K562 (cell line): Measurements from ENCODE around the gene NAP1L4. TPM values are rescaled to one million over a fixed set of nuclear protein-coding genes. Genes with fewer than 3 reads are reported as not detected.

Experiments
- ATAC-seq: fragments of 200-7000 bp; cut with Tn5 transposase; 3 replicates; pipeline ENCODE4 v1.9.1; 2020; ENCODE audit warnings: moderate library complexity
- BruUV-seq: library from RNA; stranded (reverse); fragments of 400-500 nt; replicated peaks from 2 replicates; lab custom pipeline; 2021; lab: Mats Ljungman, UMichigan
- CTCF ChIA-PET: fragments of 300-600 bp; formaldehyde crosslinking; extraction: SDS; loops from one replicate; lab custom pipeline; 2021; ENCODE audit warnings: low intra/inter-chr PET ratio; lab: Yijun Ruan, JAX
- POLR2A ChIA-PET: fragments of 300-600, 350-650 bp; sonication (Branson Sonifier 250); formaldehyde crosslinking; extraction: SDS; loops from one replicate; lab custom pipeline; 2021; ENCODE audit warnings: antibody characterized with exemption, inconsistent platforms; lab: Yijun Ruan, JAX
- DNase-seq, 4 experiments: peaks; one replicate each; pipeline versions ENCODE4 v3.0.0 to v3.0.0-alpha.2; 2011 to 2018; ENCODE audit warnings: low spot score in 3 of 4, mixed read lengths in 3 of 4; ENCODE audit errors: extremely low read depth in 1 of 4
- FAIRE-seq: peaks from 2 replicates; lab custom pipeline; 2011; peaks lifted over from hg19 to GRCh38; lab: Jason Lieb, UNC
- H2AFZ ChIP-seq: 2 replicates; pipeline ENCODE4 v1.6.0; 2011; ENCODE audit warnings: low read depth, low read length, control low read depth, inconsistent platforms
- H3K27ac ChIP-seq: fragments of 200-600 bp; 3 replicates; pipeline ENCODE4 v1.8.0; 2011; ENCODE audit warnings: low read depth, mild to moderate bottlenecking, control low read depth, inconsistent platforms, low read length, moderate library complexity, mixed read lengths; ENCODE audit errors: extremely low read depth
- H3K27me3 ChIP-seq, 2 experiments: fragments of 300-600 bp in 1 of 2; 2 replicates in 1 of 2; 3 replicates in 1 of 2; pipeline versions ENCODE4 v1.6.0 to v1.8.0; 2011; ENCODE audit warnings: inconsistent platforms in 2 of 2, low read length in 2 of 2, mild to moderate bottlenecking in 1 of 2, mixed read lengths in 1 of 2, moderate library complexity in 1 of 2; ENCODE audit not compliant: control insufficient read depth in 2 of 2, insufficient read depth in 2 of 2
- H3K36me3 ChIP-seq: fragments of 300-600 bp; 3 replicates; pipeline ENCODE4 v1.8.0; 2011; ENCODE audit warnings: mild to moderate bottlenecking, low read length, inconsistent platforms; ENCODE audit not compliant: control insufficient read depth, insufficient read depth
- H3K4me1 ChIP-seq, 2 experiments: fragments of 200-600 bp in 1 of 2; replicated peaks in 1 of 2; 2 replicates in 1 of 2; 3 replicates in 1 of 2; pipeline versions ENCODE4 v1.5.1 to v1.8.0; 2011; ENCODE audit warnings: inconsistent platforms in 2 of 2, low read length in 2 of 2, mild to moderate bottlenecking in 1 of 2, mixed read lengths in 1 of 2, moderate library complexity in 1 of 2; ENCODE audit not compliant: control insufficient read depth in 2 of 2, insufficient read depth in 2 of 2
- H3K4me2 ChIP-seq: 2 replicates; pipeline ENCODE4 v1.6.1; 2011; ENCODE audit warnings: low read length, control low read depth, inconsistent platforms, mixed read lengths; ENCODE audit not compliant: insufficient read depth
- H3K4me3 ChIP-seq: fragments of 200-600 bp; sonication (generic), shearing (Covaris generic); 2 replicates; pipeline ENCODE4 v1.5.1; 2016; ENCODE audit warnings: control low read depth, inconsistent platforms
- H3K79me2 ChIP-seq: fragments of 200-600 bp; 3 replicates; pipeline ENCODE4 v1.8.0; 2011; ENCODE audit warnings: low read length, inconsistent platforms; ENCODE audit not compliant: control insufficient read depth, insufficient read depth
- H3K9ac ChIP-seq, 2 experiments: 2 replicates each; pipeline versions ENCODE4 v1.6.0 to v1.6.1; 2011; ENCODE audit warnings: low read depth in 2 of 2, low read length in 2 of 2, control low read depth in 1 of 2, inconsistent platforms in 1 of 2, mild to moderate bottlenecking in 1 of 2, mixed read lengths in 1 of 2; ENCODE audit not compliant: insufficient read depth in 1 of 2
- H3K9me1 ChIP-seq: one replicate; pipeline ENCODE4 v1.6.0; 2011; ENCODE audit warnings: inconsistent platforms, mild to moderate bottlenecking, low read length, moderate library complexity; ENCODE audit not compliant: control insufficient read depth, insufficient read depth
- H3K9me3 ChIP-seq: replicated peaks from 2 replicates; pipeline ENCODE4 v1.5.1; 2011; ENCODE audit warnings: low read depth, low read length, inconsistent platforms; ENCODE audit not compliant: control insufficient read depth, insufficient read depth
- H4K20me1 ChIP-seq: replicated peaks from 2 replicates; pipeline ENCODE4 v1.6.1; 2011; ENCODE audit warnings: low read length, inconsistent platforms, mixed read lengths; ENCODE audit not compliant: control insufficient read depth, insufficient read depth
- ELK1 ChIP-seq: sonication (generic); formaldehyde crosslinking; IDR thresholded peaks from 2 replicates; pipeline ENCODE4 v1.8.1; 2022; ENCODE audit warnings: missing genetic modification reagents
- FOXA3 ChIP-seq, 2 experiments: fragments of 450-650 bp in 1 of 2; sonication (generic) in 1 of 2; formaldehyde crosslinking; IDR thresholded peaks in 1 of 2; conservative IDR thresholded peaks in 1 of 2; 2 replicates each; pipeline versions ENCODE4 v1.4.0 to v1.8.0; 2020 to 2022; ENCODE audit warnings: mild to moderate bottlenecking in 2 of 2, missing genetic modification reagents in 1 of 2
- RCOR1 ChIP-seq, 2 experiments: IDR thresholded peaks; 2 replicates each; pipeline ENCODE4 v1.6.1; 2012; ENCODE audit warnings: low read depth in 2 of 2, low read length in 2 of 2, borderline replicate concordance in 1 of 2, improper control_type of control experiment in 1 of 2
- RNF219 ChIP-seq: fragments of 250-450 bp; sonication (Bioruptor Pico); IDR thresholded peaks from 2 replicates; pipeline ENCODE4 v1.5.0; 2022; ENCODE audit warnings: mild to moderate bottlenecking
- SIN3A ChIP-seq, 2 experiments: fragments of 150-350 bp in 1 of 2; IDR thresholded peaks; 2 replicates each; pipeline ENCODE4 v1.6.1; 2011 to 2016; ENCODE audit warnings: borderline replicate concordance in 2 of 2, low read depth in 2 of 2, low read length in 2 of 2, mild to moderate bottlenecking in 2 of 2, moderate library complexity in 2 of 2; ENCODE audit not compliant: control insufficient read depth in 1 of 2
- SREBF1 ChIP-seq: fragments of 150-350 bp; IDR thresholded peaks from 2 replicates; pipeline ENCODE4 v1.6.1; 2014; ENCODE audit warnings: antibody characterized with exemption, low read depth, low read length, borderline replicate concordance
- ZNF174 ChIP-seq: fragments of 250-450 bp; sonication (Bioruptor Pico); IDR thresholded peaks from 2 replicates; pipeline ENCODE4 v1.4.0; 2020; ENCODE audit warnings: mild to moderate bottlenecking
- ZNF212 ChIP-seq: fragments of 450-650 bp; formaldehyde crosslinking; IDR thresholded peaks from 2 replicates; pipeline ENCODE4 v1.4.0; 2020; ENCODE audit warnings: mild to moderate bottlenecking
- ZNF316 ChIP-seq: fragments of 450-650 bp; IDR thresholded peaks from 2 replicates; pipeline ENCODE4 v1.6.1; 2016
- WGBS: fragments of 100-300 bp; shearing (Covaris generic); methylation state at CpG from one replicate; pipeline ENCODE4 v1.1.6; 2016; ENCODE audit warnings: low coverage, mixed read lengths; ENCODE audit not compliant: insufficient coverage; ENCODE audit errors: missing lambda C conversion rate; 5-methylcytosine and 5-hydroxymethylcytosine counted together
- in situ Hi-C: fragments of 300-500 bp; cut with MboI; formaldehyde crosslinking; loops from 4 replicates; pipeline ENCODE4 v1.15.0; 2018; ENCODE audit warnings: inconsistent platforms, mixed read lengths
- intact Hi-C: fragments of 100-400 bp; cut with micrococcal nuclease; formaldehyde crosslinking; loops from 2 replicates; pipeline ENCODE4 v1.14.2; 2022
- polyA plus RNA-seq, 8 experiments: library from polyadenylated mRNA; depleted of rRNA in 4 of 8; stranded (reverse) in 5 of 8; unstranded in 3 of 8; fragments of >200 nt; fragmentation: Nextera tagmentation in 2 of 8; fragmentation: Illumina TruSeq in 1 of 8; extraction: Ambion mirVana in 2 of 8; extraction: Trizol in 1 of 8; gene quantifications; 2 replicates each; pipeline versions ENCODE4 v1.2.1 to v1.2.3, GENCODE V29; 2011 to 2014; ENCODE audit warnings: inconsistent platforms in 1 of 8, missing spikeins in 1 of 8
- total RNA-seq, 7 experiments: library from RNA; depleted of rRNA in 6 of 7; stranded (reverse); fragments of >200 nt in 6 of 7; fragmentation: Illumina TruSeq in 2 of 7; extraction: Trizol in 2 of 7; gene quantifications; 2 replicates each; pipeline versions ENCODE4 v1.2.1 to v1.2.3, GENCODE V29; 2011 to 2021; ENCODE audit warnings: low replicate concordance in 1 of 7
- TF ChIP-seq, protein P1 (sequence below): sonication (generic); formaldehyde crosslinking; IDR thresholded peaks from 2 replicates; pipeline ENCODE4 v1.8.1; 2023; ENCODE audit warnings: missing genetic modification reagents, mild to moderate bottlenecking, borderline replicate concordance
- TF ChIP-seq, protein P2 (sequence below): fragments of 450-650 bp; formaldehyde crosslinking; IDR thresholded peaks from 2 replicates; pipeline ENCODE4 v1.4.0; 2022; ENCODE audit warnings: mild to moderate bottlenecking, moderate library complexity

Gene NAP1L4
- total and polyA plus RNA-seq, 9 of the 15 experiments (the other 6 are each of a cell fraction or from before 2014, with no cell fraction given): 34.1 to 237 (median 179) TPM

DNA sequence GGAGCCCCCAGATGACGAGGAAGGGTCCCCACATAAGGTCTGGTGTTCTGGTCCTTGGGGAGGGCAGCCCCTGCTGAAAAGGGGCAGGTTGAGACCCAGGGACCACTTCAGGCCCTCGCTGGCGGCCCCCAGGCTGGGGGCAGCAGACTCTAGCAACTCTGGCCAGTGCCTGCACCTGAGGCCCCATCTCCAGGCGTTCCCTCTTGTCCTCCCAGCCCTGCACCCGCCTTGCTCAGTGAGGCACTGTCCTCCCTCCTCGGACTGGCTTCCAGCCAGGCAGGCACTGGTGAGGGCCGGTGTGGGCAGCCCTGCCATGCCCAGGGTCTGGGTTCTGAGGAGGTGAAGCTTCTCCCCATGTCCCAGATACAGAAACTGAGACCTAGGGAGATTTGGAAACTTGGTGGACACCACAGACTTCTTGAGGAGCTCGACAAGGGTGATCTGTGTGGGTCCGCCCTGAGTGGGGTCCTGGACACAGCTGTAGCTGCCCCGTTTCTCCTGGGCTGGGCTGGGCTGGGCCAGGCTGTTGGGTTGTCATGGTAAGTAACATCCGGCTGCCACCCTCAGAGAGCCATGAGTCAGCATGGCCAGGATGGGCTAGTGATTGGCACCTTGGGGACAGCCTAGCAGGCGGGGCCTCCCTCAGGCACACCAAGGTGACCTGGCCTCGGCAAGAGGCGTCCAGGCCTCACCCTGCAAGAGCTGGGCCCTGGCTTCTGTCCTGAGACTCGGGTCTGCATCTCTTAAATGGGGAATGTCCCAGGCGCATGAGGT lies 51.8 kb downstream of the NAP1L4 start:
- in situ Hi-C loops: no loop called here
- no peak overlapping the region for H3K9ac ChIP-seq
- no peak for FAIRE-seq
- H3K4me2 ChIP-seq: no peak overlapping the region
- ATAC-seq: no peak
- H3K79me2 ChIP-seq: no peaks in the 10 kb centered on the region
- H3K27me3 ChIP-seq: no peaks in the 10 kb centered on the region
- no TSS peak for BruUV-seq
- peaks cover 9% of the 10 kb centered on the region for H3K9me3 ChIP-seq
- H3K27ac ChIP-seq: no peak overlapping the region
- H3K4me1 ChIP-seq: peaks cover 0 to 30% of the 10 kb centered on the region in 2 experiments; a peak in 2 of 5 replicates
- intact Hi-C loops: no loop called here
- 82% methylated on average over 16 of the region's 16 CpGs for WGBS
- ChIA-PET POLR2A (interaction anchor here (0.6 to 4.4 kb wide), 5 partner anchors 11 to 266 kb away, joined by 3 to 33 read pairs (median 5); partner anchors contain the start of gene PHLDA2), CTCF (no interaction called here)
- no peak overlapping the region for H2AFZ ChIP-seq
- H3K36me3 ChIP-seq: peaks cover 21% of the 10 kb centered on the region; the same call in 2 of the 3 replicates
- no peak overlapping the region for H3K4me3 ChIP-seq
- H4K20me1 ChIP-seq: no peaks in the 10 kb centered on the region
- no peaks in the 10 kb centered on the region for H3K9me1 ChIP-seq
- no peak for DNase-seq
- TF ChIP-seq ELK1 (CRISPR knock-in tag) (no peak), SIN3A (IDR thresholded peaks at IDR 0.05; ENCODE audit: borderline replicate concordance in 2 of 2, control insufficient read depth in 1 of 2, low read depth in 2 of 2, low read length in 2 of 2) (no peak), ZNF212 (CRISPR knock-in tag) (no peak), FOXA3 (CRISPR knock-in tag; conservative IDR thresholded peaks at IDR 0.05 in 1 of 2, IDR thresholded peaks at IDR 0.05 in 1 of 2) (no peak), RNF219 (no peak), SREBF1 (no peak), ZNF316 (peak; percentile 35; the same call in 1 of the 2 replicates), ZNF174 (CRISPR knock-in tag) (no peak), RCOR1 (IDR thresholded peaks at IDR 0.05; ENCODE audit: borderline replicate concordance in 1 of 2, low read depth in 2 of 2, low read length in 2 of 2) (no peak)
- TF ChIP-seq, protein P1, sequence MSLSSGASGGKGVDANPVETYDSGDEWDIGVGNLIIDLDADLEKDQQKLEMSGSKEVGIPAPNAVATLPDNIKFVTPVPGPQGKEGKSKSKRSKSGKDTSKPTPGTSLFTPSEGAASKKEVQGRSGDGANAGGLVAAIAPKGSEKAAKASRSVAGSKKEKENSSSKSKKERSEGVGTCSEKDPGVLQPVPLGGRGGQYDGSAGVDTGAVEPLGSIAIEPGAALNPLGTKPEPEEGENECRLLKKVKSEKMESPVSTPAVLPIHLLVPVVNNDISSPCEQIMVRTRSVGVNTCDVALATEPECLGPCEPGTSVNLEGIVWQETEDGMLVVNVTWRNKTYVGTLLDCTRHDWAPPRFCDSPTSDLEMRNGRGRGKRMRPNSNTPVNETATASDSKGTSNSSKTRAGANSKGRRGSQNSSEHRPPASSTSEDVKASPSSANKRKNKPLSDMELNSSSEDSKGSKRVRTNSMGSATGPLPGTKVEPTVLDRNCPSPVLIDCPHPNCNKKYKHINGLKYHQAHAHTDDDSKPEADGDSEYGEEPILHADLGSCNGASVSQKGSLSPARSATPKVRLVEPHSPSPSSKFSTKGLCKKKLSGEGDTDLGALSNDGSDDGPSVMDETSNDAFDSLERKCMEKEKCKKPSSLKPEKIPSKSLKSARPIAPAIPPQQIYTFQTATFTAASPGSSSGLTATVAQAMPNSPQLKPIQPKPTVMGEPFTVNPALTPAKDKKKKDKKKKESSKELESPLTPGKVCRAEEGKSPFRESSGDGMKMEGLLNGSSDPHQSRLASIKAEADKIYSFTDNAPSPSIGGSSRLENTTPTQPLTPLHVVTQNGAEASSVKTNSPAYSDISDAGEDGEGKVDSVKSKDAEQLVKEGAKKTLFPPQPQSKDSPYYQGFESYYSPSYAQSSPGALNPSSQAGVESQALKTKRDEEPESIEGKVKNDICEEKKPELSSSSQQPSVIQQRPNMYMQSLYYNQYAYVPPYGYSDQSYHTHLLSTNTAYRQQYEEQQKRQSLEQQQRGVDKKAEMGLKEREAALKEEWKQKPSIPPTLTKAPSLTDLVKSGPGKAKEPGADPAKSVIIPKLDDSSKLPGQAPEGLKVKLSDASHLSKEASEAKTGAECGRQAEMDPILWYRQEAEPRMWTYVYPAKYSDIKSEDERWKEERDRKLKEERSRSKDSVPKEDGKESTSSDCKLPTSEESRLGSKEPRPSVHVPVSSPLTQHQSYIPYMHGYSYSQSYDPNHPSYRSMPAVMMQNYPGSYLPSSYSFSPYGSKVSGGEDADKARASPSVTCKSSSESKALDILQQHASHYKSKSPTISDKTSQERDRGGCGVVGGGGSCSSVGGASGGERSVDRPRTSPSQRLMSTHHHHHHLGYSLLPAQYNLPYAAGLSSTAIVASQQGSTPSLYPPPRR: 0 out of 2 replicates have a peak, but pooled peaks have one; percentile 29
- TF ChIP-seq, protein P2, sequence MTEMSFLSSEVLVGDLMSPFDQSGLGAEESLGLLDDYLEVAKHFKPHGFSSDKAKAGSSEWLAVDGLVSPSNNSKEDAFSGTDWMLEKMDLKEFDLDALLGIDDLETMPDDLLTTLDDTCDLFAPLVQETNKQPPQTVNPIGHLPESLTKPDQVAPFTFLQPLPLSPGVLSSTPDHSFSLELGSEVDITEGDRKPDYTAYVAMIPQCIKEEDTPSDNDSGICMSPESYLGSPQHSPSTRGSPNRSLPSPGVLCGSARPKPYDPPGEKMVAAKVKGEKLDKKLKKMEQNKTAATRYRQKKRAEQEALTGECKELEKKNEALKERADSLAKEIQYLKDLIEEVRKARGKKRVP: no peak
